ENCODE measurements around the gene EPHA1.

EPHA1 gene

DNA sequence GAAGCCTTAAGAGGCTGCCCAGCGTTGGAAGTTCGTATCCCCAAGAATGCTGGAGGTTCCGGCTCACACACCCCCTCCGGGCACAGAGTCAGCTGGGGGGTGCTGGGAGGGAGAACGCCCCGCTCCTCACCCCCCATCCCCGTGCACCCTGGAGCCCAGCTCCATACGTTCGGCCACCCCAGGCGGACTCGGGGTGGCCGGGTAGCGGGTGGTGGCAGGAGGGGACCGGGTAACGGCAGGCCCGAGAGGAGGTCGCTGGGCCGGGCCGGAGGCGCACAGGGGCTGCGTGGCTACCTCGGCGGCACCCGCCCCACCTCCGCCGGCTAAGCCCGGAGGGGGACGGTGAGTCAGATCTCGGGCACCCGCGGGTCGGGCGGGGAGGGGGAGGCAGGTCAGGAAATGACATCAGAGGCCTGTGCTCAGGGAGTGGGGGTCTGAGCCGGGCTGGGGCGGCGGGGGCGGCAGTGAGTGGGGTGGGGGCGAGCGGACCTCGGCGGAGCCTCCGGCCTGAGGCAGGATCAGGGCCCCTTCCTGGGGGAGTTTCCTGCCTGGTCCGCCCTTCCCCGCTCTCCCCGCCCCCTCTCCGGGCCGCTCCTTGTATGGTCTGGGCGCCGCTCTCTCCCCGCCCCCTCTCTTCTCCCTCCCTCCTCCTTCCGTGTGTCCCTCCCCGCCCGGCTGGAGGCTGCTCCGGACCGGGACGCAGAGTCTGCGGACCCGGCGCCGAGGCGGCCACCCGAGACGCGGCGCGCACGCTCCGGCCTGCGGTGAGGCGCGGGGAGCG is 27.8 kb downstream of the EPHA1 start, which contains the start of gene ZYX:
Gene ZYX (plus strand): TSS at position 700 of the 781 bp plus-strand sequence. CDS start 227 bp downstream, outside the sequence.
- DNase-seq (ENCODE audit: low spot score): peak; percentile 95
- CTCF ChIA-PET: interaction anchor here (0.6 to 1.8 kb wide), 8 partner anchors 11 to 1731 kb away, joined by 3 to 17 read pairs (median 6); no protein-coding TSS in a partner anchor
- POLR2A ChIA-PET (ENCODE audit: low non-redundant PET): interaction anchor here (0.7 kb wide), 1 partner anchor 62 kb away, joined by 5 read pairs; no protein-coding TSS in a partner anchor
- H3K27ac ChIP-seq: peak within 1 kb of the TSS; percentile 95
- TF ChIP-seq, protein P1, sequence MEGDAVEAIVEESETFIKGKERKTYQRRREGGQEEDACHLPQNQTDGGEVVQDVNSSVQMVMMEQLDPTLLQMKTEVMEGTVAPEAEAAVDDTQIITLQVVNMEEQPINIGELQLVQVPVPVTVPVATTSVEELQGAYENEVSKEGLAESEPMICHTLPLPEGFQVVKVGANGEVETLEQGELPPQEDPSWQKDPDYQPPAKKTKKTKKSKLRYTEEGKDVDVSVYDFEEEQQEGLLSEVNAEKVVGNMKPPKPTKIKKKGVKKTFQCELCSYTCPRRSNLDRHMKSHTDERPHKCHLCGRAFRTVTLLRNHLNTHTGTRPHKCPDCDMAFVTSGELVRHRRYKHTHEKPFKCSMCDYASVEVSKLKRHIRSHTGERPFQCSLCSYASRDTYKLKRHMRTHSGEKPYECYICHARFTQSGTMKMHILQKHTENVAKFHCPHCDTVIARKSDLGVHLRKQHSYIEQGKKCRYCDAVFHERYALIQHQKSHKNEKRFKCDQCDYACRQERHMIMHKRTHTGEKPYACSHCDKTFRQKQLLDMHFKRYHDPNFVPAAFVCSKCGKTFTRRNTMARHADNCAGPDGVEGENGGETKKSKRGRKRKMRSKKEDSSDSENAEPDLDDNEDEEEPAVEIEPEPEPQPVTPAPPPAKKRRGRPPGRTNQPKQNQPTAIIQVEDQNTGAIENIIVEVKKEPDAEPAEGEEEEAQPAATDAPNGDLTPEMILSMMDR (conservative IDR thresholded peaks at IDR 0.05; ENCODE audit: low read depth): no peak

DNA sequence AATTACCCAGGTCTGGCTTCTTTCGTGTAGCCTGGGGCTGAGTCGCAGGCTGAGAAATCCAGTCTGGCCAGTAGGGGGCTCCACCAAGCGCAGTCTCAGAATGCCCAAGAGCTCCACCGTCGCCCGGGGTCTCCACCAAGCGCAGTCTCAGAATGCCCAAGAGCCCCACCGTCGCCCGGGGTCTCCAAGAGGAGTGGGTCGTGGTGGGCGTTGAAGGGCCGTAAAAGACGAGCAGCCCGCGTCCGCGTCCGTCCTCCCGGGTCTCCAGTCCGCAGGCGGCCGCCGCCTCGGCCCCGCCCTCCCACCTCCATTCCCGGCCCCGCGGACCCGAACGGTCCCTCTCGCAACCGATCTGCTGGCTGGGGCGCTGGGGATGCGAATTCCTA is 28.4 kb downstream of the EPHA1 start:
- DNase-seq (ENCODE audit: low spot score): peak; percentile 59
- POLR2A ChIA-PET (ENCODE audit: low non-redundant PET): interaction anchor here (0.7 kb wide), 1 partner anchor 61 kb away, joined by 5 read pairs; no protein-coding TSS in a partner anchor
- peak overlapping the region; percentile 95 for H3K27ac ChIP-seq
- CTCF ChIA-PET: interaction anchor here (0.6 to 1.8 kb wide), 9 partner anchors 11 to 1731 kb away, joined by 3 to 17 read pairs (median 5); no protein-coding TSS in a partner anchor
- TF ChIP-seq, protein P1 (conservative IDR thresholded peaks at IDR 0.05; ENCODE audit: low read depth): peak; percentile 97

DNA sequence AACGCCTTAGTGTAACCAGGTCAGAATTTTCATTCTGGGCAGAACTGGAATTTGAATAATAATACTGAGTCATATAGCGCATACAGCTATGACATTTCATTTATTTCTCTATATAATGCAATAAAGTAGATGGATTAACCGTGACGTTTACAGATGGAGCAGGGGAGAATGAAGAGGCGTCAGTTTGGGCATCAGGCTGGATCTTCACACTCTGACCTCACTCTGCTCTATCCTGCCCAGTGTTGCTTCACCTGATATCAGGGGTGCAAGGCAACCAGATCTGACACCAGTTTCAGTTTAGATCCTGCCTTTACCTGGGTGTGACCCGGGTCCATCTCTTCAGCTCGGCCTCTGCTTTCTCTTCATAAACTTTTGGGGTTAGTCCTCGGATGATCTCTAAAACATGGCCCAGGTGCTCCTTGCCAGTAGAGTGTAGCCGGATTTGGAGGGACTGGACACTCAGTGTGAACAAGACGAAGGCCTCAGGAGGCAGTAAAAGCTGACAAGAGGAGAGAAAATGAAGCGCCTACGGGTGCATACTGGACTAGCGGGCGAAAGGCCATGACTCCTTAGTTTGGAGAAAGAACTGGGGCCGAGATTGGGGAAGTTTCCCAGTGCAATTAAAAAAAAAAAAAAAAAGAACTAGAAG is 28.9 kb downstream of the EPHA1 start:
- POLR2A ChIA-PET (ENCODE audit: low non-redundant PET): no interaction called here
- TF ChIP-seq, protein P1 (conservative IDR thresholded peaks at IDR 0.05; ENCODE audit: low read depth): no peak
- peak overlapping the region; percentile 95 for H3K27ac ChIP-seq

DNA sequence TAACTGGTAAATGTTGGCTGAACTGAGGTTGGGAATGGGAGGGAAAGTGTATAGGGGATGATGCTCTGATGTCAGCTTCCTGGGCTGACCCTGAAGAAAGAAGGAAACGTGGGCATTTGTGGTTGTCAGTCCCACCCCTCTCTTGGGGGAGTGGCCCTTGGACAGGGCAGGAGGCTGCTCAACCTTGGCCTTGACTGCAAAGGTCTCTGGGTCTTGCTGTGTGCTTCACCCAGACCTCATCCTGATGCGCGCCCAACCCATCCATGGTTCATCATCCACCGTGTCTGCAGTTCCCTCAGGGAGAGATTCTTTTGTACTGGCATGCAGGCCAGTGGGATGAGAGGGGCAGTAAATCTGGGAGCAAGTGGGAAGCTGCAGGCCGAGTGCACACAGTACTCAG is 32.3 kb downstream of the EPHA1 start:
- no peak for DNase-seq (ENCODE audit: low spot score)
- ChIA-PET CTCF (interaction anchor here (0.7 kb wide), 1 partner anchor 20 kb away, joined by 3 read pairs; no protein-coding TSS in a partner anchor), POLR2A (ENCODE audit: low non-redundant PET) (no interaction called here)
- no peak overlapping the region for H3K27ac ChIP-seq
- TF ChIP-seq, protein P1 (conservative IDR thresholded peaks at IDR 0.05; ENCODE audit: low read depth): no peak

More for the DNA sequence above, 28.9 kb downstream of the EPHA1 start:
- CTCF ChIA-PET: interaction anchor here (0.6 to 1.8 kb wide), 7 partner anchors 10 to 1730 kb away, joined by 3 to 17 read pairs (median 5); no protein-coding TSS in a partner anchor
- no peak for DNase-seq (ENCODE audit: low spot score)

DNA sequence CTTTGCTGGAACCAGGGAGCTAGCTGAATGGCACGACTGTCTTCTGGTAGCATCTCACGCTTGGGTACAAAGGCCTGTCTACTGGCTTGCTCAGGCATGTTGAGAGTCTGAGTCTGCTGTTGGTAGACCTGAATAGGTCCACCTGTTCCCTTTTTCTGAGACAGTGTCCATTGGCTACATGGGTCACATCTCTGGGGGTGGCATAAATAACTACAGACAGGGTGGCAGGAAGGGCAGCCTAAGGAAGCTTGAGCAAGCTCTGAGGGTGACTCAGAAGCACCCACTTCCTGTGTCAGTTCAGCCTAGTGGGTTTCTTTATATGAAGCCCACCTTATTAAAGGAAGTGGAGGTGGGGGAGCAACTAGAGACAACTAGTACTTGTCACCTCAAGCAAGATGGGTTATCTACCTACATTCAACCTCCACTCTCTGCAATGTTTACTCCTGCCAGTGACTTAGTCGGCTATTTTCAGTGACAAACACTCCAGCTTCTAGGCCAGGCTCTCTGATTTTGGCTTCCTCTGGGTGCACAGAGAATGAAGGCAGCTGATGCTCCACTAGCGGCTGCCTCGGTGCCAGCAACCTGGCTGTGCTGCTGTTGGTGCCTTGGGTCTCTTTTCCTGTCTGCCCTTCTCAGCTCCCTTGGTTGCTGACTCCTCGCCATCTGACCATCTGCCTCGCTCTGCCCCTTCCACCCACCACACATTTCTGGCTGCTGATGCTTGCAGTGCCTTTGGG is 33.2 kb downstream of the EPHA1 start:
- ChIA-PET POLR2A (ENCODE audit: low non-redundant PET) (no interaction called here), CTCF (no interaction called here)
- DNase-seq (ENCODE audit: low spot score): no peak
- TF ChIP-seq, protein P1 (conservative IDR thresholded peaks at IDR 0.05; ENCODE audit: low read depth): no peak
- peak overlapping the region; percentile 35 for H3K27ac ChIP-seq

DNA sequence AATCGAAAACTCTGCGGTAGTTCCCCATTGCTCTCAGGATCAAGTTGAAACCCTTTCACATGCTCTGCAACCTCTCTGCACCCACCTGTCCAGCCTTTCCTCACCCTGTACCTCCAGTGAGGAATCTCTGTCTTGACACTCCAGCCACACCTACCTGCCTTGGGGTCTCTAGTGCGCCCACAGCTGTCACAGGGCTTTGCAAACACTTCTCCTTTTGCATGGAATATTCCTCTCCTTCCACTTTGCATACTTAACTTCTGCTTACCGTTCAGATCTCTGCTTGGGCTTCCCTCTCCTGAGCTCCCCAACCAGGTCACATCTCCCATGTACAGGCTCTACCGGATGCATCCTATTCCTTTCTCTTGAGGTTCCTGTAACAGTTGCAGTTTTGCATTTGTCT is 34.1 kb downstream of the EPHA1 start:
- TF ChIP-seq, protein P1 (conservative IDR thresholded peaks at IDR 0.05; ENCODE audit: low read depth): no peak
- no peak for DNase-seq (ENCODE audit: low spot score)
- POLR2A ChIA-PET (ENCODE audit: low non-redundant PET): no interaction called here
- no peak overlapping the region for H3K27ac ChIP-seq
- CTCF ChIA-PET: no interaction called here
